Measurements from ENCODE around the gene C1QTNF6. TPM values are rescaled to one million over a fixed set of nuclear protein-coding genes. Genes with fewer than 3 reads are reported as not detected.

Gene C1QTNF6
- total RNA-seq, 1 experiment from 2014 or later: 7.4 TPM

- no peaks in the 10 kb centered on the region for H3K27me3 Mint-ChIP-seq (ENCODE audit: insufficient read depth, unreplicated experiment)
- no TSS peak for BruUV-seq (replicated peaks)
- TF ChIP-seq, protein P1, sequence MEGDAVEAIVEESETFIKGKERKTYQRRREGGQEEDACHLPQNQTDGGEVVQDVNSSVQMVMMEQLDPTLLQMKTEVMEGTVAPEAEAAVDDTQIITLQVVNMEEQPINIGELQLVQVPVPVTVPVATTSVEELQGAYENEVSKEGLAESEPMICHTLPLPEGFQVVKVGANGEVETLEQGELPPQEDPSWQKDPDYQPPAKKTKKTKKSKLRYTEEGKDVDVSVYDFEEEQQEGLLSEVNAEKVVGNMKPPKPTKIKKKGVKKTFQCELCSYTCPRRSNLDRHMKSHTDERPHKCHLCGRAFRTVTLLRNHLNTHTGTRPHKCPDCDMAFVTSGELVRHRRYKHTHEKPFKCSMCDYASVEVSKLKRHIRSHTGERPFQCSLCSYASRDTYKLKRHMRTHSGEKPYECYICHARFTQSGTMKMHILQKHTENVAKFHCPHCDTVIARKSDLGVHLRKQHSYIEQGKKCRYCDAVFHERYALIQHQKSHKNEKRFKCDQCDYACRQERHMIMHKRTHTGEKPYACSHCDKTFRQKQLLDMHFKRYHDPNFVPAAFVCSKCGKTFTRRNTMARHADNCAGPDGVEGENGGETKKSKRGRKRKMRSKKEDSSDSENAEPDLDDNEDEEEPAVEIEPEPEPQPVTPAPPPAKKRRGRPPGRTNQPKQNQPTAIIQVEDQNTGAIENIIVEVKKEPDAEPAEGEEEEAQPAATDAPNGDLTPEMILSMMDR (IDR thresholded peaks at IDR 0.05; ENCODE audit: insufficient read depth in 1 of 2, low read depth in 1 of 2, low read length in 1 of 2, severe bottlenecking in 1 of 2, unreplicated experiment in 1 of 2): no peak
- H3K9me3 Mint-ChIP-seq (ENCODE audit: unreplicated experiment): no peaks in the 10 kb centered on the region
- Histone ChIP-seq H3K27me3 (replicated peaks; ENCODE audit: control insufficient read depth, insufficient read depth, low read length) (no peaks in the 10 kb centered on the region), H3K4me3 (ENCODE audit: low read depth, low read length) (no peak overlapping the region), H3K36me3 (ENCODE audit: control insufficient read depth, insufficient read depth, low read length) (no peaks in the 10 kb centered on the region), H3K9me3 (peaks cover 7% of the 10 kb centered on the region), H3K4me1 (peaks cover 6% of the 10 kb centered on the region; the same call in 1 of the 2 replicates)
- ChIA-PET CTCF (interaction anchor here (1.1 to 1.3 kb wide), 3 partner anchors 25 to 84 kb away, joined by 4 to 5 read pairs (median 5); no protein-coding TSS in a partner anchor), POLR2A (no interaction called here)
- no peaks in the 10 kb centered on the region for H3K4me1 Mint-ChIP-seq (ENCODE audit: low read depth, unreplicated experiment)
- no peak for DNase-seq
- no peak overlapping the region for H3K27ac Mint-ChIP-seq (ENCODE audit: unreplicated experiment)
- intact Hi-C loops (cut with micrococcal nuclease; ENCODE audit: unreplicated experiment): no loop called here
- no peaks in the 10 kb centered on the region for H3K36me3 Mint-ChIP-seq (ENCODE audit: insufficient read depth, unreplicated experiment)
- H3K4me3 Mint-ChIP-seq (ENCODE audit: unreplicated experiment): no peak overlapping the region
These were observed 25.6 kb downstream of the C1QTNF6 start for GRCh38 chr22:37162221-37163095.

GRCh38 chr22:37161443-37161842 is 26.6 kb downstream of the C1QTNF6 start:
- Mint-ChIP-seq H3K27ac (ENCODE audit: unreplicated experiment) (no peak overlapping the region), H3K27me3 (ENCODE audit: insufficient read depth, unreplicated experiment) (no peaks in the 10 kb centered on the region), H3K4me1 (ENCODE audit: low read depth, unreplicated experiment) (no peaks in the 10 kb centered on the region), H3K4me3 (ENCODE audit: unreplicated experiment) (no peak overlapping the region), H3K9me3 (ENCODE audit: unreplicated experiment) (no peaks in the 10 kb centered on the region), H3K36me3 (ENCODE audit: insufficient read depth, unreplicated experiment) (no peaks in the 10 kb centered on the region)
- TF ChIP-seq, protein P1 (IDR thresholded peaks at IDR 0.05; ENCODE audit: insufficient read depth in 1 of 2, low read depth in 1 of 2, low read length in 1 of 2, severe bottlenecking in 1 of 2, unreplicated experiment in 1 of 2): no peak
- ChIA-PET CTCF (interaction anchor here (1.1 to 1.4 kb wide), 2 partner anchors 38 to 83 kb away, joined by 3 to 5 read pairs; no protein-coding TSS in a partner anchor), POLR2A (no interaction called here)
- no peaks in the 10 kb centered on the region for H3K4me1 ChIP-seq
- H3K4me3 ChIP-seq (ENCODE audit: low read depth, low read length): no peak overlapping the region
- DNase-seq: peak; percentile 20 to 68
- BruUV-seq (replicated peaks): no TSS peak
- H3K9me3 ChIP-seq: peaks cover 7% of the 10 kb centered on the region
- no peaks in the 10 kb centered on the region for H3K27me3 ChIP-seq (replicated peaks; ENCODE audit: control insufficient read depth, insufficient read depth, low read length)
- H3K36me3 ChIP-seq (ENCODE audit: control insufficient read depth, insufficient read depth, low read length): no peaks in the 10 kb centered on the region
- intact Hi-C loops (cut with micrococcal nuclease; ENCODE audit: unreplicated experiment): no loop called here

GRCh38 chr22:37160027-37160426 is 28.0 kb downstream of the C1QTNF6 start:
- no peaks in the 10 kb centered on the region for H3K4me1 ChIP-seq
- H3K36me3 Mint-ChIP-seq (ENCODE audit: insufficient read depth, unreplicated experiment): no peaks in the 10 kb centered on the region
- DNase-seq: no peak
- peaks cover 7% of the 10 kb centered on the region for H3K9me3 ChIP-seq
- no peak overlapping the region for H3K4me3 ChIP-seq (ENCODE audit: low read depth, low read length)
- no peaks in the 10 kb centered on the region for H3K27me3 ChIP-seq (replicated peaks; ENCODE audit: control insufficient read depth, insufficient read depth, low read length)
- CTCF ChIA-PET: interaction anchor here (0.6 kb wide), 1 partner anchor 68 kb away, joined by 4 read pairs; no protein-coding TSS in a partner anchor
- no peaks in the 10 kb centered on the region for H3K4me1 Mint-ChIP-seq (ENCODE audit: low read depth, unreplicated experiment)
- H3K4me3 Mint-ChIP-seq (ENCODE audit: unreplicated experiment): no peak overlapping the region
- no peaks in the 10 kb centered on the region for H3K36me3 ChIP-seq (ENCODE audit: control insufficient read depth, insufficient read depth, low read length)
- POLR2A ChIA-PET: no interaction called here
- H3K27me3 Mint-ChIP-seq (ENCODE audit: insufficient read depth, unreplicated experiment): no peaks in the 10 kb centered on the region
- intact Hi-C loops (cut with micrococcal nuclease; ENCODE audit: unreplicated experiment): no loop called here
- no peak overlapping the region for H3K27ac Mint-ChIP-seq (ENCODE audit: unreplicated experiment)
- no TSS peak for BruUV-seq (replicated peaks)
- no peaks in the 10 kb centered on the region for H3K9me3 Mint-ChIP-seq (ENCODE audit: unreplicated experiment)
- TF ChIP-seq, protein P1 (IDR thresholded peaks at IDR 0.05; ENCODE audit: insufficient read depth in 1 of 2, low read depth in 1 of 2, low read length in 1 of 2, severe bottlenecking in 1 of 2, unreplicated experiment in 1 of 2): peak in 1 of 2 experiments; percentile 8
